NCI-H69 (cell line): ENCODE results near the gene MACROD2.
"Not testable (repeated sequence)": the region's sequence is repeated elsewhere in the genome, so short reads cannot be mapped to it uniquely, and the experiment has no call there.

ENCODE experiments used
- DNase-seq: peaks from one replicate; lab custom pipeline; 2025; lab: John Stamatoyannopoulos, UW

The MACROD2 gene

GRCh38 chr20:15099130-15099529, 1103.8 kb downstream of the MACROD2 start:
- no peak for DNase-seq

GRCh38 chr20:15100506-15101160, 1105.3 kb downstream of the MACROD2 start:
- no peak for DNase-seq

DNA sequence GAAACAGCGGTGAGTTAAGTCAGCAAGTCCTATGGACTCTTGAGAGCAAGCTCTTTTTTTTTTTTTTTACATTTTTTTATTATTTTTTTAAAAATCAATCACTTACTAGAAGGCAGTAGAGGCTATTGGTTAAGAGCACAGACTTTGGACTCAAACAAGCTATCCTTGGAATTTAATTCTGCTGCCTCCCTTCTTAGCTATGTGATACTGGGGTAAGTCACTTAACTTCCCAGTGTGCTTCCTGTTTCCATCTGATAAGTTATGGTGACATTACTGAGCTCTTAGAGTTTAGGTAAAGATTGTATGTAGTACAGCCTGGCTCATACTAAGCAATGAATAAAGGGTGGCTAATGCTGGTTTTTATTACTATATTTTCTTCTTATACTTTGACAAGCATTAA, 1112.6 kb downstream of the MACROD2 start:
- DNase-seq: no peak

DNA sequence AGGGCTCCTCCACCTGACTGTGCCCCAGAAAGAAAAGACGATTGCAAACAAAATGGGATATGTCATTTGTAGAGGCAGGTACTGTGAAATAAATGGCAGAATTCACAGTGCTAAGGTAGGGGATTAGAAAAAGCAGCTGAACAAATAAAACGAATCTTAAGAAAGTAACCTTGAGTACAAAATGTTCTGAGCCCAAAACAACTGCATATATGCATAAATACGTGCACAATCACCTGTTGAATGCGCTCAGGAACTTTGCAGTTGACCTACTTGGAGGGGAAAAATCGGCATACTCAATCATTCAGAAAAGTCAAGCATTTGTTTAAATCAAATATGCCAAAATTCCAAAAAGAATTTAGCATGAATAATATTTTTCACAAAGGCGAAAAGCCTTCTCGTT, 1114.2 kb downstream of the MACROD2 start:
- no peak for DNase-seq

DNA sequence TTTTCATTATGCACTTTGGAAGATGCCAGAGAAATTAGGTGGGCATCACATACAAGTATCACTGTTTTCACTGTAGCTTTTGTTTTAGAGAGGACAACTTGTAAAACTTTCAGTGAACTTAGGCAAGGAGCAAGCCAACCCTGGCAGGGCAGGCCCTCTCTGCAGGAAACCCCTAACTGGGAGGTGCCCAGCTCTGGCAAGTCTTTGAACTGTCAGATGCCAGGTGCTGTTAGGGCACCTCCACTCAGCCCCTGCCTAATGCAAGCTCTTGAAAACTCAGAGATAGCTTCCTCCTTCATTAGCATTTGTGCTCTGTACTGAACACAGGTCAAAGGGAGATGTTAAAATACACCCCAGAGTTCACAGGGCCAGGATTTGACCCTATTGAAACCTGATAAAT, 1116.3 kb downstream of the MACROD2 start:
- no peak for DNase-seq

GRCh38 chr20:15113144-15113773, 1117.9 kb downstream of the MACROD2 start:
- DNase-seq: no peak

GRCh38 chr20:15119852-15120487, 1124.7 kb downstream of the MACROD2 start:
- no peak for DNase-seq

GRCh38 chr20:15122613-15123012, 1127.3 kb downstream of the MACROD2 start:
- peak; percentile 57 for DNase-seq

DNA sequence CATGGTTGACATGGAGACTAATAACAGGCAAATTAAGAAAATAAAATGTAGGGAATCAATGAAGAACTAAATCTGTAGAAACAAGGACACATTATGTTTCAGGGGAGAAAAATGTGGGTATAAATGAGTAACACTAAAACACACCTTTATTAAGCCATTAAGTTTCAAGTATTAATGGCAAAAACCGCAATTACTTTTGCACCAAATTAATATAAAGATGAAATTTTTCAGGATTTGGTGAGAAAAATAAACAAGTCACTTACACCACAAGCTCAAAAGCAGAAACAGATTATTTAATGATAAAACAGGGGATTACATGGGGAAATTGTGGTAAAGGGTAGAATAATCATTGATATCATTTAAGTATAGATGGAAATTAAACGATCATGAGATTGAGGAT, 1135.9 kb downstream of the MACROD2 start:
- DNase-seq: no peak

GRCh38 chr20:15138548-15139126, 1143.3 kb downstream of the MACROD2 start:
- DNase-seq: no peak

- peak; percentile 38 for DNase-seq
Measured at GRCh38 chr20:15139522-15139921, 1144.2 kb downstream of the MACROD2 start.

DNA sequence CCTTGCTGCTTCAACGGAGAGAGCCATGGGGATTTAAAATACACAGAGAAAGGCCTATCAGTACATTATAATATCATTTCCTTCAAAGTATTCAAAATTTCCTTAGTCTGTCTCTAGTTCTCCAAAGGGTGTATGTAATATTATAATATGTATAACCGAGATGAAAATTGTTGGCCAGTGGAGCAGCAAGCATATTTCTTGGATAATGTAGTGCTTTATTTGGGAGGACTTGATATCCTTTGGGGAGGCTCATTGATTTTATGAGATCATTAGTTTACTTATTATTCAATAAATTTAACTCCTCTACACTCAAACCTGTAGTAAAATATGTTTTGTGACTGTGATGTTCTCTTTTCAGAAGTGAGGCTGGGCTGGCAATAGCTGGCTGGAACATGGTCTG, 1145.0 kb downstream of the MACROD2 start:
- no peak for DNase-seq

GRCh38 chr20:15140940-15141339, 1145.6 kb downstream of the MACROD2 start:
- not testable (repeated sequence) for DNase-seq

- DNase-seq: peak; percentile 31
Measured at GRCh38 chr20:15141861-15142260, 1146.5 kb downstream of the MACROD2 start.

DNA sequence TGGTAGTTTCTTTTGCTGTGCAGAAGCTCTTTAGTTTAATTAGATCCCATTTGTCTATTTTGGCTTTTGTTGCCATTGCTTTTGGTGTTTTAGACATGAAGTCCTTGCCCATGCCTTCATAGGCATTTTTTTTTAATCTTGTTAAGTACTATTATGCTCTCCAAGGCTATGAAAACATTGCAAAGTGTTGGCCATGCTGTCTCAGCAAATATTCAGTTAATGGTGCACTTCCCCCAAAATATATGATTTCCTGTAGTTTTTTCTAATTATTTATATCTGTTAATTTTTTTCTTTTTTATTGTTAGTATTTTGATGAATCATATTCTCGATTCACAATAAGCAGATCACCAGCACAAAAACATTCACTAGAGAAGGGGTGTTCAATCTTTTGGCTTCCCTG, 1148.2 kb downstream of the MACROD2 start:
- DNase-seq: no peak

DNA sequence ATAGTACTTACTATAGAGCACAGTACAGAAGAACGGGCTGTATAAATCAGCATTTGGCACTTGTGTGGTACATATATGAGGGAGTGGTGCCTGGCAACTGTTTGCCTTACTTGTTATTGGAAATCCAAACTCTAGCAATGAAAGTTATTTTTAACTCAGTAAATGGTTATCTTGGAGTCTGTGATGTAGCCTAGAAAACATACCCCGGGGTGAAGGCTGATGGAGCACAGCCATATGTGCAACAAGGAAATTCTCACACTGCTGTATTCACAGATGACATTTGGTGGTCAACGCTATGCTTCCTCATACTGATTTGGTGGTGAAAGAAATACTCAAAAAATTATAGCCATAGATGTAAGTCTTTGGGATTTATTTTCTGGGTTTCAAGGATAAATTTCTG, 1149.6 kb downstream of the MACROD2 start:
- peak; percentile 34 for DNase-seq

DNA sequence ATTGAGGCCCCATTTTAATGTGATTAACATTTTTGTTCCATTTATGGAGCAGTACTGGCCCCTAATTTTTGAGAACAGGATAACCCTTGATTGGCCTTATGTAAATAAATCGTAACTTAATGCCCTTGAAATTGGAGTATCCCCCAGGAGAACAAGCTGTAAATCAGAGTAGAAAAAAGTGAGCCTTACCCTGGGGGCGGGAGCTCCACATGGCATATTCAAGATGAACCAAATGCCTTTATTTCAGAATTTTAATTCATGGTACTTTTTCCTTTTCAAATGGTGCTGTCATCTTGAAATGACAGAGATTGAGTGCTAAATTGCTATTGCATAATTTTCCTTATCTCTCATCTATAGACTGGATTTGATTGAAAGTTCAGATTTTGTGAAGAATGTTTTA, 1151.6 kb downstream of the MACROD2 start:
- peak; percentile 92 for DNase-seq

DNA sequence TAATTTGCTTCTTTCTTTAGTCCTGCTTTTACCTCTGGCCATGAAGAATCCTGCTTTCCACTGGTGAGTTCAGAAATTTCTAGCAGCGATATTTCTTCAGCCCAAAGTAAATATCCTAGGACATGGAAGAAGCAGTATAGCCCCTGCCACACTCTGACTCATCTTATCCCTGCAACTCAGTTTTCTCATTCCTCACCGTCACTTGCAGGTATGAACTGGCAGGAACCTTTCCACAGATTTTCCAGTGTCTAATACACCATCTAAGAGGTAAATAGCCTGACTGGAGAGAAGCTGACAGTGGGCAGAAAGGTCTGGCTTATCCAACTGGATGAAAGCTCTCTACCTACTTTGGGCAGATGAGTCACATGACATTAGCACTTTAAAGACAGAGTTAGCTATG, 1158.8 kb downstream of the MACROD2 start:
- DNase-seq: no peak

DNA sequence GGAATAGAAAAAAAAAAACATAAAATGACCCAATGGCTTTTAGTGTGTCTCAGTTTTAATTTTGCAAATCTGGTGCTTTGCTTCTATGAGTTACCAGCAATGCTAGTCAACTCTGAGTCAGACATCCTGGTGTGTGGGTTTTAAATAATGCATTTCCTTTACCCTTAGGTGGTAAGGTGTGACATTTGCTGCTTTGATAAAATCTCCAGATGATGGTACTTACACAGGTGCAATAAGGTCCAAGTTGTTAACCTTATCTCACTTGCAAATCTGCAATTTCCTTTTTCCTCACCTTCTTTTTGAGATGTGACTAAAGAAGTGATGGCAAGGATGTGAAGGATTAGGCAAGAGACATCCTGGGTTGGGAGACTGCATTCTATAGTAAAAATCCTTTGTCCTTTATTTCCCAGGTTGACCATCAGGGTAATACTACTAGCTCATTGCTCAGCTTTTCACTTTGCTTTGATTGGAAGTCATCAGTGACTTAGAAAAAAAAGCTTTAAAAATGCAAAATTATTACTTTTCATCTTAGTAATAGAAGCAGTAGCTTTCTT, 1160.6 kb downstream of the MACROD2 start:
- peak; percentile 33 for DNase-seq

GRCh38 chr20:15158533-15158932, 1163.2 kb downstream of the MACROD2 start:
- no peak for DNase-seq

DNA sequence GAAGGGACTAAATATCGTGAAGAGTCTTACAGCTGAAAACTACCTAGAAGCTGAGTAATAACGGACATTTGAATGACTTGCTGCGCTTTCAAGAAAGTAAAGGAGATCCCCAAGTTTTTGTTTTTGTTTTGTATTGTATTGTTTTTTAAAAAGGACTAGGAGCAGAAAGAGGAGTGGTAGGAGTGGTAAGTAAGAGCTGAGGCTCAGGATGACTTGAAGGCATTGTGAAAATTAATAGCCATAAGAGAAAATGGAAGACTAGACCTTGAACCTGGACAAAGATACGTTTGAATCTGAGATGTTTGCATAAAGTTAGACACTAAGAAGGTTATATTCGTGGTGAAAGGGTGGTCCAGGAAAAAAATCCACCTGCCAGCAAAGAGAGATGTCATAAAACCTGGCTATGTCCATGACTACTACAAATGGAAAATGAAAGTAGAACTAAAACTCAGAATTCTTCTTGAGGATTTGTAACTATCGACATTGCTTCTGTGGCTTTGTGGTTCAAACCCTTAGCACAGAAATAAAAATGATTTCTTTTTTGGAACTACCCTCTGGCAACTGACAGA, 1166.8 kb downstream of the MACROD2 start:
- DNase-seq: no peak

- peak; percentile 45 for DNase-seq
Measured at GRCh38 chr20:15163632-15164031, 1168.3 kb downstream of the MACROD2 start.
